ENCODE results near the gene SPOUT1.
"Not testable (repeated sequence)": the region's sequence is repeated elsewhere in the genome, so short reads cannot be mapped to it uniquely, and the experiment has no call there.

The SPOUT1 gene

DNA sequence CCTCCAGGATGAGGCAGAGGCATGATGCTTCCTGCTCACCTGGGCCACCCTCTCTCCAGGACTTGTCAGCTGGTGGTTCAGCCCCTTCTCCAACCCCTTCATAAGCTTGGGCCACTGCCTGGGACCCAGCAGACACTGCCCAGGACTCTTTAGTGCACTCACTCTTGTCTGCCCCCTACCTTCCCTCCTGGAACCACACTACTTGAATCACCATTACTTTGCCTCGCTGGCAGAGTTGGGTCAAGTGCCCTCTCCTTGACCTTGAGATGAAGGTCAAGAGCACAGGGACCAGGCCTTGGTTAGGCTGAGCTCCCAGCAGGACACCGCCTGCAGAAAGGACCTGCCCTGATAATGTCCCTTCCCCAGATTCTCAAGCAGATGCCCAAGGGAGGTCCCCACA lies 19.8 kb downstream of the SPOUT1 start:
- no peak for DNase-seq (ENCODE audit: low read depth)

DNA sequence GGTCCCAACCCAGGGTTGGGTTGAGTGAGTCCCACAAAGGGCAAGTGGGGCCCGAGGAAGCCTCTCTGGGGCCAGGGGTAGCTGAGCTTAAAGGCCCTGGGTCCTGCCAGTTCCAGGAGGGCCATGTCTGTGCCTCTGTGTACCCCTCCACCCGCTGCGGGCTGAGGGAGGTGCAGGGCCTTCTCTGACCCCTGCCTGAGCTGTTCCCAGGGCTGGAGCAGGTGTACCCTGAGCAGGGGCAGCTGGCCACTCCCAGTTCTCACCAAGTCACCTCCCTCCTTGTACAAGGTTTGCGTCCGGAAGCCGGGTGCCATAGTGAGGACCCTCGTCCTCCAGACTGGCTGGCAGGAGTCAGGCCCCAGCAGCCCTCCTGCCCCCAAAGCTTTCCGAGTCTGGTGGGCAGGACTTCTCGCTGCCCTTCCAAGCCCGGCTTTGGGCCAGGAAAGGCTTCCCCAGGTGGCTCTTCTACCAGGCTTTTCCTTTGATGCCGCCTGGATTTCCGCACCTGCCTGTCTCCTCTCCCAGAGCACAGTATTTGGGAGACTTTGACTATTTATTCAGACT lies 20.5 kb downstream of the SPOUT1 start:
- no peak for DNase-seq (ENCODE audit: low read depth)

DNA sequence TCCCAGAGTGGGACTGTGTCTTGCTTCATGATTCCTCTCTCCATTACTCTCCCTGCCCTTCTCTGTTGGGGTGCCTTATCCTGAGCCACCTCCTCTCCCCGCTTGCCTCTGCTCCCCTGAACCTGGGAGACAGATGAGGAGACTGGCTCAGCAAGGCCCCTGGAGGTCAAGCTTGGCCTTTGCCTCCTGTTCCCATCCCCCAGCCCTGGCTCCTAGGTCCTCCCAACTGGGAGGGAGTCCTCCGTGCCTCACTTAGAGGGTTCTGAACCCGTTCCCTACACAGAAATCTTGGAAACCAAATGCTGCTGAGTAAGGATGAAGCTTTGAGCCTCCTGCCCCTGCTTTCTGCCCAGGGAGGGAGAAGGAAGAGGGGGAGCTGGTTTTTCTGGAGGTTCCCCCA lies 21.1 kb downstream of the SPOUT1 start:
- DNase-seq (ENCODE audit: low read depth), result no peak

DNA sequence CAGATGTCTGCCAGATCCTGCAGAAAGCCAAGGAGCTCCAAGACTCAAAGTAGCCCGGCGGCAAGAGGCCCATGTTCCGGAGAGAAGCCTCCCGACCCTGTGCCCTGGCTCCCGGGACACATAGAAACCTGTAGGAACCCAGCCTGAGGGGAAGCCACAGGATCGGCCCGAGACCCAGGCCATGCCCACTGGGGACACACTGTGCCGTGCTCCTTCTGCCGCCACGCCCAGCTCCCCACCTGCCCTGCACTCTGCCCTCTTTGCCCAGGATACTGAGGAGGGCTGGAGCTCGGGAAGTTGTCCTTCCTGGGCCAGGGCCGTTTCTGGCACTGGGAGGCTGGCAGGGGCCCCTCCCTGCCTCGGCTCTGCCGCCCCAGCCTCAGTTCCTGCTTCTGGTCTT lies 21.8 kb downstream of the SPOUT1 start:
- no peak for DNase-seq (ENCODE audit: low read depth)

DNA sequence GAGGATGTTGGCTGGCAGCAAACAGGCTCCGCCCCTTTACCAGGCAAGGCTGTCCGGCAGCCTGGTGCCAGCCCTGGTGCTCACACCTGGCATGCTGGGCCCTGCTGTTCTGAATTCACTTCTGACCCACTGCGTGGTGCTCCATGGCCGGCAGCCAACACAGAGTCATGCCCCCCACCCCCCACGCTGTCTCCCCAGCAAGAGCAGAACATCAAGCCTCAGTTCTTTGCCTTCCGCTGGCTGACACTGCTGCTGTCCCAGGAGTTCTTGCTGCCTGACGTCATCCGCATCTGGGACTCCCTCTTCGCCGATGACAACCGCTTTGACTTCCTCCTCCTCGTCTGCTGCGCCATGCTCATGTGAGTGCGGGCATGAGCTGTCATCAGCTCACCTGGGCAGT lies 23.9 kb downstream of the SPOUT1 start:
- DNase-seq (ENCODE audit: low read depth), result no peak

DNA sequence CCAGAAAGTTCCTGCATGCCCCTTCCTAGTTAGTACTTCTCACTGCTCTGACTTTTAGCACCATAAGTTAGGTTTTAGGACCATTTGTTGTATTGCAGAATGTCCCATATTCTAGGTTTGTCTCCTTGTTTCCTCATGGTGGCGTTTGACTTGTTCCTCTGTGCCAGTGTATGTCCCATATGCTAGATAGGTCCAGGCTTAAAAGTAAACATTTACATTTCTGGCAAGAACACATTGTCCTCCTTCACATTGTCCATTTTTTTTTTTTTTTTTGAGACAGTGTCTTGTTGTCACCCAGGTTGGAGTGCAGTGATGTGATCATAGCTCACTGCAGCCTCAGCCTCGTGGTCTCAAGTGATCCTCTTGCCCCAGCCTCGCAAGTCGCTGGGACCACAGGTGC lies 27.1 kb downstream of the SPOUT1 start:
- no peak for DNase-seq (ENCODE audit: low read depth)

DNA sequence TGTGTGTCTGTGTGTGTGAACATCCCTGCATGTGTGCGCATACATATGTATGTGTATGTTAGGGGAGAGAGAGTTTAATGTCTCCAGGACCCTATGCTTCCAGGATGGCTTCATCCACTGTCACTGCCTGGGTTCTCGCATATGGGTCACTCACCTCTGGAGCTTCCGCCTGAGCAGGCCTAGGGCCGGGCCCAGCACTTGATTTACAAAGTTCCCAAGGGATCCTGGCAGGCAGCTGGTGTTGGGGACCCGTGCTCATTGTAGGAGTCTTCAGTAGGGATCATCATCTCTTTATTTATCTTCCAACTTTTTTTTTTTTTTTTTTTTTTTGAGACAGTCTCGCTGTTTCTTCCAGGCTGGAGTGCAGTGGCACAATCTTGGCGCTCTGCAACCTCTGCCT lies 29.5 kb downstream of the SPOUT1 start:
- DNase-seq (ENCODE audit: low read depth), result no peak

DNA sequence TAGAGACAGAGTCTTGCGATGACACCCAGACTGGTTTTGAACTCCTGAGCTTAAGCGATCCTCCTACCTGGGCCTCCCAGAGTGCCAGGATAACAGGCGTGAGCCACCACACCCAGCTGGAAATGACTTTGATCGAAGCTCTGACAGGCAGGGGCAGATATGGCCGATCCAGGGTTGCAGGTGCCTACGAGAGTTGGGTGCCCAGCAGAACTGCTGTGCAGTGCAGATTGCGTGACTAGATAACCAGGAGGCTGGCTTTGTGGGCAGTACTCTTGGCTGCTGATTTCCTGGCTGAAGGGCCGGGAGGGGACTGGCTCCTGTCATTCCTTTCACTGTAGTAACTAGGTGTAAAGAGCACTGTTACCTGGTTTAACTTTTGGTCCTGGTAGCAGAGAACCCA lies 30.7 kb downstream of the SPOUT1 start:
- DNase-seq (ENCODE audit: low read depth), result no peak

DNA sequence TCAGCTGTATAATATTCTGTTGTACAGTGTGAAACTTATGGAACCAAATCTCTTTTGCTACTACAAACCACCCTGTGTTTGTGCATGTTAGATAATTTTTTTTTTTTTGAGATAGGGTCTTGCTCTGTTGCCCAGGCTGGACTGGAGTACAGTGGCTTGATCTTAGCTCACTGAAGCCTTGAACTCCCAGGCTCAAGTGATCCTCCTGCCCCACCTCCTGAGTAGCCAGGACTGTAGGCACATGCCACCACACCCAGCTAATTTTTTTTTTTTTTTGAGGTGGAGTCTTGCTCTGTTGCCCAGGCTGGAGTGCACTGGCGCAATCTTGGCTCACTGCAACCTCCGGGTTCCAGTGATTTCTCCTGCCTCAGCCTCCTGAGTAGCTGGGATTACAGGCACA lies 34.6 kb downstream of the SPOUT1 start:
- DNase-seq (ENCODE audit: low read depth), result not testable (repeated sequence)

DNA sequence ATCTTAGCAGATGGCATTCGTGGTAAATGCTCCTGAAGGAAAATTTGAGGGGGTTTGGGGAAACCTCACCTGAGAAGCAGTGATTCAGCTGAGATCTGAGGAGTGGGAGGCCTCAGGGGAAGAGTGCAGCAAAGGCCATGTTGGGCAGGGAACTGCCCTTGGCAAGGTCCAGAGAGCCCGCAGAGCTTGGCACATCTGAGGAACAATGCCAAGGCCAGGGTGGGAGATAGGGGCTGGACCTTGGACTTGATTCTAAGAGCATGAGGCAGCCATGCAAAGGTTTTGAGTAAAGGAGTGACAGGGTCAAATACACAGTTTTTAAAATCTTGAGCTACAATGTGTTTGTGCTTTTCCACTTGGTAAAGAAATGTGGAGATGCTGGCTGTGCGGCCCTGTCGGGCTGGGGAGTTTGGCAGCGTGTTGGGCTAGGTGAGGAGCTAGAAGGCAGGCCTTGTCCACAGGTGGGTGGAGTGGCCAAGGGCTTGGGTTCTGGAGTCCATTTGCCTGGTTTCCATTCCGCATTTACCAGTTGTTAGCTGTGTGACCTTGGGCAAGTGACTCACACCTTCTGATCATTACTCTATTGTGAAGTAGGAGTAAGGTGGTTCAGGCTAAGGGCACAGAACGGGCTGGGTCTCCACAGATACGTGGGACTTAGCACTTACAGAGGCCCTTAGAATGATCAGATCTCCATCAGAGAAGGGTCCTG lies 36.5 kb downstream of the SPOUT1 start:
- no peak for DNase-seq (ENCODE audit: low read depth)

DNA sequence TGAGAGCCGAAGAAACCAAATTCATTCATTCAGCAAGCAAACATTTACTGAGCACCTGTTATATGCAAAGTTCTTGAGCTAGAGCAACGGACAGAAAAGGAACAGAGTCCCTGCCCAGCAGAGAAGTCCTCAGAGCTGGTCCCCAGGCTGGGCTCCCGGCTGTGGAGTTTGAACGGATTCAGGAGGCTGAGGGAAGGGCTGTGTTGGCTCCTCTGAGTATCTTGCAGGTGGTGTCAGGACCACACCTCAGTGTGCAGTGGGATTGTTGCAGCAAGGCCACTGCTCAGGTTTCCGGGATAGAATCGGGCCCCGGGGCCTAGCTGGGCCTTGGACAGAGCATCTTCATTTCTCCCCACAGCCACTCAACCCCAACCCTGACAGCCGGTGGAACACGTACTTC lies 37.5 kb downstream of the SPOUT1 start:
- no peak for DNase-seq (ENCODE audit: low read depth)

DNA sequence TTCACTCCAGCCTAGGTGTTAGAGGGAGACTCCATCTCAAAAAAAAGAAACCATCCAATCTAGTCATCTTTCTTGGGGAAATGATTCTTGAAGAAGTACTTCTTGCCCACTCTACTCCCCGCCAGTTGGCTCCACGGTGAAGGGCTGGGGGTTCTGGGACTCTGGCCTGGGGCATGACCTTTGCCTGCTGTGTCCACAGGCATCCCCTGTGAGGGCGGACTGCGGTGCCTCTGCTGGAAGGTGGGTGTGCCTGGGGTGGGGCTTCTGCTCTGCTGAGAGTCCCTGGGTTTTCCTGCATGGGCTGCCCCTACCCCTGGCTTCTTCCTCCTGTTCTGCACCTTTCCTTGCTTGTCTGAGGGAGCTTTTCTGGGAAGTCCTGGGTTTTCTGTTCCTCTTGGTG lies 39.1 kb downstream of the SPOUT1 start:
- no peak for DNase-seq (ENCODE audit: low read depth)

DNA sequence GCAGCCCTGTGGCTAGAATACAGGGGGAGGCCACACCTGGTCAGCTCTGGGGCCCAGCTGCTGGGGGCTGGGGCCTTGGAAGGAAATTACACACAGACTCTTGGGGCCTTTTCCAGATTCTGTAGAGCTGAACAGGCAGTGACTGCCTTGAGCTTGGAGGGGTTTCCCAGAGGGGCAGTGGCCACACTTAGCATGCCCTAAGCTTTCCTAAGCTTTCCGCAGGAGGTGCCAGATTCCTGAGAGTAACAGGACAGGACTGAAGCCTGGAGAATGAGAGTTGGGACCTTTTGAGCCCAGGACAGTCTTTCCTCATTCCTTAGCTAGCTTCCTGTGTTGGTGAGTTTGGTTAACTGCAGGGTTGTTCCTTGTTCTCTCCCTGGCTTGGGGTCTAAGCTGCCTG lies 41.1 kb downstream of the SPOUT1 start:
- DNase-seq (ENCODE audit: low read depth), result no peak

DNA sequence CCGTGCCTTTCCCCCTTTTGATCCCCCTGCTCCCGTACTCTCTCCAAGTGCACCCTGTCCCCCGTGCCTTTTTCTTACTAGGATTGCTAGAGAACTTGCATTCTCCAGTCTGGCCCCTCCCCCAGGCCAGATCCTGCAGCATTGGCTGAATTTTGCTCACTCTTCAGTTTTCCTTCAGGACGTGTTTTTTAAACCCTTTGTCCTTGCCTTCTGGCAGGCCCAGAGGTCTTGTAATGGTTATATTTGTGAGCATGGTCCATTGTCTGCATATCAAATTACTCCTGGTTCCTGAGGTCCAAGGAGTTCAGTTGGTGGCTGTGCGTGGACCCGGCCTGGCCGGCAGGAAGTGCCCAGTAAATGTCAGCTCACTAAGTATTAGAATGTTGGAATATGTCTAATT lies 41.9 kb downstream of the SPOUT1 start:
- DNase-seq (ENCODE audit: low read depth), result peak; percentile 19

DNA sequence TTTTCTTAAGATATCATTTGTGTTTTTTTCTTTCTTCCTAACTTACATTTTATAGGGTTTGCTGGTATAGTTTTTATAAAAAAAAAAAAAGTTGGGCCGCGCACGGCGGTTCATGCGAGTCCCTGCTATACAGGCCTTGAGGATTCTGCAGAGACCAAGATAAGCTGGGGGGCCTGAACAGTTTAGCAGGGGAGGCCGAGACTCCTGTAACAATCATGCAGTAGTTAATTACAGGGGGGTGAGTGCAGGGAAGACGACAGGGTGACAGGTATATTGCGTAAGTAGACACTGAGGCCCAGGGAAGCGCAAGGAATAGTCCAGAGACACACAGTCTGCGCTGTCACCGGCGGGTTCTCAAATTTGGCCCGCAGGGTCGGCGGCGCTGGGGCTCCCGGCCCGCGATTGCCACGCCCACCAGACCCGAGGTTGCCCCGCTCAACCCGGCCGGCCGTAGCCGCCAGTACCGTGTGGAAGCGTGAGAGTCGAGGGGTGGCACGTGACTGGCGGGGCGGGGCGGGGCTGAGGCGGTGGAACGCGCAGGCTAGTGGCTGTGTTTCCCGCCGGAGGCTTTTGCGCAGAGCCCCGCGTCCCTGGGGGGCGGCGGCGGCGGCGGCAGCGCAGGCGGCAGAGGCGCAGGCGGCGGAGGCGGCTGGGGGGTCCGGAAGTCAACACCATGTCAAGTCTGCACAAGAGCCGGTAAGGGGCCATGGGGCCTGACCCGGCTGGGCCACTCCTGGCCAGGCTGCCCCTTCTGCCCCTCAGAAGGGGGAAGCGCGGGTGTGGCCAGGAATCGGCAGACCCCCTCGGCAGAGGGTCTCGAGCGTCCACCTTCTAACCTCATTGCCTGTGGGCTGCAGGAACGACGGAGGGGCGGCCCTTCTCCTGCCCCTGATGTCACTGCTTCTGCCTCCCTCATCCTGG lies 42.7 kb downstream of the SPOUT1 start, which contains the start of gene TBC1D13:
Gene TBC1D13, plus strand, starts transcription at position 573 of the 921 bp plus-strand sequence. Its CDS starts 101 bp downstream, at position 674.
- peak; percentile 88 for DNase-seq (ENCODE audit: low read depth)

DNA sequence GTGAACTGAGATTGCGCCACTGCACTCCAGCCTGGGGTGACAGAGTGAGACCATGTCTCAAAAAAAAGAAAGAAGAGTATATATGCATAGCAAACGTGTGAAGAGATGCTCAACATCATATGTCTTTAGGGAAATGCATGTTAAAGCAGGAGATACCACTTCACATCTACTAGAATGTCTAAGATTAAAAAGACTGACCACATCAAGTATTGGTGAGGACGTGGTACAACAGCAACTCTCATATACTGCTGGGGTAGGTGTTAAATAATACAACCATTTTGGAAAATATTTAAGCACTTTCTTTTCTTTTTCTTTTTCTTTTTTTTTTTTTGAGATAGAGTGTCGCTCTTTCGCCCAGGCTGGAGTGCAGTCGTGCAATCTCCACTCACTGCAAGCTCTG lies 44.2 kb downstream of the SPOUT1 start:
- DNase-seq (ENCODE audit: low read depth), result no peak

DNA sequence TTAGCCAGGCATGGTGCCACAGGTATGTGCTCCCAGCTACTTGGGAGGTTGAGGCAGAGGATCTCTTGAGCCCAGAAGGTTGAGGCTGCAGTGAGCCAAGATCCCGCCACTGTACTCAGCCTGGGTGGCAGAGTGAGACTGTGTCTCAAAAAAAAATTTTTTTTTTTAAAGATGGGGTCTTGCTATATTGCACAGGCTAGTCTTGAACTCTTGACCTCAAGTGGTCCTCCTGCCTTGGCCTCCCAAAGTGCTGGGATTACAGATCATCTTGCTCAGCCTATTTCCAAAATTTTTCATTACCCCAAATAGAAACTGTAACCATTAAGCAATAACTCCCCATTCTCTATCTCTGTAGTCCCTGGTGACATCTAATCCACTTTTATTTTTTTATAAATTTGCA lies 46.9 kb downstream of the SPOUT1 start:
- no peak for DNase-seq (ENCODE audit: low read depth)

DNA sequence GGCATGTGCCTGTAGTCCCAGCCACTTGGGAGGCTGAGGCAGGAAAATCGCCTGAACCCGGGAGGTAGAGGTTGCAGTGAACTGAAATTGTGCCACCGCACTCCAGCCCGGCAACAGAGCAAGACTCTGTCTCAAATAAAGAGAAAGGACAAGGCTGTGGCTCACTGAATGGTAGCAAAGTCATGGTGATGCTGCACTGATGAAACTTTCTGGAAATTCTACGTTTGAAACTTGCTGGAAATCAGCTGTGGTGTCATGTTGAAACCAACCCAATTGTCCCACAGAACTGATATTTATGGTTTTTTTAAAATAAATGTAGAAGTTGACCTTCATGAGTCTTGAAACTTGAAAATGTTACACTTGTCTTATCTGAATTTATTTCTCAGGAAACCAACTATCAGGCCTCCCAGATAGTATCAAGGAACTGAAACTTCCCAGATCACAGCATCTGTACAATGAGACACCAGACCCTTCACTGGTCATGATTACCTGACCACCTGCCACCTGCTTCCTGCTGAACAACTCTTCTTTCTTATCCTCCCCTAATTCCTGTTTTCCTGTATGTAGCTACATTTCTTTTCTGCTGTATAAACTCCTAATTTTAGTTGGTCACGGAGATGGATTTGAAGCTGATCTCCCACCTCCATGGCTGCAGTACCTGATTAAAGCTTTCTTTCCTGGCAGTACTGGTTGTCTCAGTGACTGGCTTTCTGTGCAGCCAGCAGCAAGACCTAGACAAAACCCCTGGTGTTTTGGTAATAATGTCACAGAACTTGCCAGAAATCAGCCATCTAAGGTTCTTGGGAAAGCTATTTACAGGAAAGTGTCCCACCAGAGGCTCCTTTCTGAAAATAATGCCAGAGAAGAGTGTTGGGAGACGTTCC lies 48.2 kb downstream of the SPOUT1 start:
- no peak for DNase-seq (ENCODE audit: low read depth)

DNA sequence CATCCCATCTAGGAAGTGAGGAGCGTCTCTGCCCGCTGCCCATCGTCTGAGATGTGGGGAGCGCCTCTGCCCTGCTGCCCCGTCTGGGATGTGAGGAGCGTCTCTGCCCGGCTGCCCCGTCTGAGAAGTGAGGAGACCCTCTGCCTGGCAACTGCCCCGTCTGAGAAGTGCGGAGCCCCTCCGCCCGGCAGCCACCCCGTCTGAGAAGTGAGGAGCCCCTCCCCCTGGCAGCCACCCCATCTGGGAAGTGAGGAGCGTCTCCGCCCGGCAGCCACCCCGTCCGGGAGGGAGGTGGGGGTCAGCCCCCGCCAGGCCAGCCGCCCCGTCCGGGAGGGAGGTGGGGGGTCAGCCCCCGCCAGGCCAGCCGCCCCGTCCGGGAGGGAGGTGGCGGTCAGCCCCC lies 49.5 kb downstream of the SPOUT1 start:
- not testable (repeated sequence) for DNase-seq (ENCODE audit: low read depth)

DNA sequence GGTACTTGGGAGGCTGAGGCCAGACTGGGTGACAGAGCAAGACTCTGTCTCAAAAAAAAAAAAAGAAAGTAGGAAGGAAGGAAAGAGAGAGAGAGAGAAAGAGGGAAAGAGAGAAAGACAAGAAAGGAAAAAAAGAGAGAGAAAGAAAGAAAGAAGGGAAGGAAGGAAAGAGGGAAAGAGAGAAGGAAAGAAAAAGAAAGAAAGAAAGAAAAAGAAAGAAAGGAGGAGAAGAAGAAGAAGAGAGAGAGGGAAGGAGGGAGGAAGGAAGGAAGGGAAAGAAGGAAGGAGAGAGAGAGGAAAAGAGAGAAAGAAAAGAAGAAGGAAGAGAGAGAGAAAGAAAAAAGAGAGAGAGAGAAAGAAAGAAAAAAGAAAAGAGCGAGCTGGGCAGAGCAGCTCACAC lies 54.8 kb downstream of the SPOUT1 start:
- DNase-seq (ENCODE audit: low read depth), result no peak

DNA sequence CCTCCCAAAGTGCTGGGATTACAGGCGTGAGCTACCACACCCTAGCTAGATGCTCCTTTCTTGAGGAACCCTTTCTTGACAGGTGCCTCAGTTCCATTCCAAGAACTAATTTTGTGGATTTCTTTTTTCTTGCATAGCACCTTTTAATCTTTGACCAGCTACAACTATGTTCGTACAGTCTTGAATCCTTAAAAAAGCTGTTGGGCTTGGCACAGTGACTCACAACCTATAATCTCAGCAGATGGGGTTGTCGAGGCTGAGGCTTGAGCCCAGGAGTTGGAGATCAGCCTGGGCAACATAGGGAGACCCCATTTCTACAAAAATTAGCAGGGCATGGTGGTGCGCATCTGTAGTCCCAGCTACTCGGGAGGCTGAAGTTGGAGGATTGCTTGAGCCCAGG lies 56.5 kb downstream of the SPOUT1 start:
- DNase-seq (ENCODE audit: low read depth), result no peak
